ENCODE data around the gene SMIM26. TPM values are rescaled to one million over a fixed set of nuclear protein-coding genes. Genes with fewer than 3 reads are reported as not detected.

The SMIM26 gene
- total and polyA plus RNA-seq, 9 of the 15 experiments (the other 6 are each of a cell fraction or from before 2014, with no cell fraction given): 46.9 to 186 (median 86.5) TPM

DNA sequence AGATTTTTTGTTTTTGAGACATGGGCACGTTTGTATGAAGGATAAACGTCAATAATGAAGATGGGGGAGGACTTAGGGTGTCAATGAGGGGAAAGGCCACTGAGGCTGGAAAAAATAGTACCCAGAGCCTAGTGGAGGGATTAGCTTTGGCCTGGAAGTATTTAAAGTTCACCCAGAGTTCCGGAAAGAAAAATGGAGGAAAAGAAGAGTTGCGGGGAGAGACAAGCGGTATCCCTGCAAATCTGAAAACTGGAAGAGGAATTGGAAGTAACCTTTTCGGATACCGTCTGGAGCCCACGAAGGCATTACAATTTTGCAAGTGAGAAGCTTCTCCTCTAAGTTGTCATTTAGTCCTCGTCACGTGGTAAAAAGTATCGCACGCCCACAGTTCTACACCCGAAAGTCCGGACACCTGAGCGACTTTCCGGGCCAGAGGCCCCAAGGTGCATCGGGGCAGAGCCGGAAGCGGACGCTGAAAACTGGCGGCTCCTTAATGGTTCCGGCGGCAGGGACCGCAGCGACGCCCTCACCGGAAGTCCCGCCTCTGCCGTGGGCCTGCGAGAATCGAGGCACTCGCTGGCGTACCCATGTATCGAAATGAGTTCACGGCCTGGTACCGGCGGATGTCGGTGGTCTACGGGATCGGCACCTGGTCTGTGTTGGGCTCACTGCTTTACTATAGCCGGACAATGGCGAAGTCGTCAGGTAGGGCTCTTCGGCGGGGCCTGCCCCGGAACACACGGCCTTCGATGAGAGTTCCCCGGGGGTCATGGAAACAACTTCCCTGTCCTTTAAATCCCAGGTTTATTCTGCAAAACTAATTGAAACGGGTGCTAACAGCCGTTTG is at the start of gene SMIM26 (continued):
- TF ChIP-seq, protein P1, sequence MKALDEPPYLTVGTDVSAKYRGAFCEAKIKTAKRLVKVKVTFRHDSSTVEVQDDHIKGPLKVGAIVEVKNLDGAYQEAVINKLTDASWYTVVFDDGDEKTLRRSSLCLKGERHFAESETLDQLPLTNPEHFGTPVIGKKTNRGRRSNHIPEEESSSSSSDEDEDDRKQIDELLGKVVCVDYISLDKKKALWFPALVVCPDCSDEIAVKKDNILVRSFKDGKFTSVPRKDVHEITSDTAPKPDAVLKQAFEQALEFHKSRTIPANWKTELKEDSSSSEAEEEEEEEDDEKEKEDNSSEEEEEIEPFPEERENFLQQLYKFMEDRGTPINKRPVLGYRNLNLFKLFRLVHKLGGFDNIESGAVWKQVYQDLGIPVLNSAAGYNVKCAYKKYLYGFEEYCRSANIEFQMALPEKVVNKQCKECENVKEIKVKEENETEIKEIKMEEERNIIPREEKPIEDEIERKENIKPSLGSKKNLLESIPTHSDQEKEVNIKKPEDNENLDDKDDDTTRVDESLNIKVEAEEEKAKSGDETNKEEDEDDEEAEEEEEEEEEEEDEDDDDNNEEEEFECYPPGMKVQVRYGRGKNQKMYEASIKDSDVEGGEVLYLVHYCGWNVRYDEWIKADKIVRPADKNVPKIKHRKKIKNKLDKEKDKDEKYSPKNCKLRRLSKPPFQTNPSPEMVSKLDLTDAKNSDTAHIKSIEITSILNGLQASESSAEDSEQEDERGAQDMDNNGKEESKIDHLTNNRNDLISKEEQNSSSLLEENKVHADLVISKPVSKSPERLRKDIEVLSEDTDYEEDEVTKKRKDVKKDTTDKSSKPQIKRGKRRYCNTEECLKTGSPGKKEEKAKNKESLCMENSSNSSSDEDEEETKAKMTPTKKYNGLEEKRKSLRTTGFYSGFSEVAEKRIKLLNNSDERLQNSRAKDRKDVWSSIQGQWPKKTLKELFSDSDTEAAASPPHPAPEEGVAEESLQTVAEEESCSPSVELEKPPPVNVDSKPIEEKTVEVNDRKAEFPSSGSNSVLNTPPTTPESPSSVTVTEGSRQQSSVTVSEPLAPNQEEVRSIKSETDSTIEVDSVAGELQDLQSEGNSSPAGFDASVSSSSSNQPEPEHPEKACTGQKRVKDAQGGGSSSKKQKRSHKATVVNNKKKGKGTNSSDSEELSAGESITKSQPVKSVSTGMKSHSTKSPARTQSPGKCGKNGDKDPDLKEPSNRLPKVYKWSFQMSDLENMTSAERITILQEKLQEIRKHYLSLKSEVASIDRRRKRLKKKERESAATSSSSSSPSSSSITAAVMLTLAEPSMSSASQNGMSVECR (CRISPR knock-in tag; IDR thresholded peaks at IDR 0.05): peak; percentile 29; the same call in 1 of the 2 replicates
- TF ChIP-seq ELF1 (tag; IDR thresholded peaks at IDR 0.05) (peak; percentile 75; the same call in 1 of the 2 replicates), ESRRB (CRISPR knock-in tag; IDR thresholded peaks at IDR 0.05; ENCODE audit: borderline replicate concordance) (no peak), ZNF668 (CRISPR knock-in tag; IDR thresholded peaks at IDR 0.05) (no peak), ZC3H11A (IDR thresholded peaks at IDR 0.05; ENCODE audit: low read depth, low read length) (no peak)
- TF ChIP-seq, protein P2, sequence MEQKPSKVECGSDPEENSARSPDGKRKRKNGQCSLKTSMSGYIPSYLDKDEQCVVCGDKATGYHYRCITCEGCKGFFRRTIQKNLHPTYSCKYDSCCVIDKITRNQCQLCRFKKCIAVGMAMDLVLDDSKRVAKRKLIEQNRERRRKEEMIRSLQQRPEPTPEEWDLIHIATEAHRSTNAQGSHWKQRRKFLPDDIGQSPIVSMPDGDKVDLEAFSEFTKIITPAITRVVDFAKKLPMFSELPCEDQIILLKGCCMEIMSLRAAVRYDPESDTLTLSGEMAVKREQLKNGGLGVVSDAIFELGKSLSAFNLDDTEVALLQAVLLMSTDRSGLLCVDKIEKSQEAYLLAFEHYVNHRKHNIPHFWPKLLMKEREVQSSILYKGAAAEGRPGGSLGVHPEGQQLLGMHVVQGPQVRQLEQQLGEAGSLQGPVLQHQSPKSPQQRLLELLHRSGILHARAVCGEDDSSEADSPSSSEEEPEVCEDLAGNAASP (IDR thresholded peaks at IDR 0.05): no peak
- TF ChIP-seq, protein P3, sequence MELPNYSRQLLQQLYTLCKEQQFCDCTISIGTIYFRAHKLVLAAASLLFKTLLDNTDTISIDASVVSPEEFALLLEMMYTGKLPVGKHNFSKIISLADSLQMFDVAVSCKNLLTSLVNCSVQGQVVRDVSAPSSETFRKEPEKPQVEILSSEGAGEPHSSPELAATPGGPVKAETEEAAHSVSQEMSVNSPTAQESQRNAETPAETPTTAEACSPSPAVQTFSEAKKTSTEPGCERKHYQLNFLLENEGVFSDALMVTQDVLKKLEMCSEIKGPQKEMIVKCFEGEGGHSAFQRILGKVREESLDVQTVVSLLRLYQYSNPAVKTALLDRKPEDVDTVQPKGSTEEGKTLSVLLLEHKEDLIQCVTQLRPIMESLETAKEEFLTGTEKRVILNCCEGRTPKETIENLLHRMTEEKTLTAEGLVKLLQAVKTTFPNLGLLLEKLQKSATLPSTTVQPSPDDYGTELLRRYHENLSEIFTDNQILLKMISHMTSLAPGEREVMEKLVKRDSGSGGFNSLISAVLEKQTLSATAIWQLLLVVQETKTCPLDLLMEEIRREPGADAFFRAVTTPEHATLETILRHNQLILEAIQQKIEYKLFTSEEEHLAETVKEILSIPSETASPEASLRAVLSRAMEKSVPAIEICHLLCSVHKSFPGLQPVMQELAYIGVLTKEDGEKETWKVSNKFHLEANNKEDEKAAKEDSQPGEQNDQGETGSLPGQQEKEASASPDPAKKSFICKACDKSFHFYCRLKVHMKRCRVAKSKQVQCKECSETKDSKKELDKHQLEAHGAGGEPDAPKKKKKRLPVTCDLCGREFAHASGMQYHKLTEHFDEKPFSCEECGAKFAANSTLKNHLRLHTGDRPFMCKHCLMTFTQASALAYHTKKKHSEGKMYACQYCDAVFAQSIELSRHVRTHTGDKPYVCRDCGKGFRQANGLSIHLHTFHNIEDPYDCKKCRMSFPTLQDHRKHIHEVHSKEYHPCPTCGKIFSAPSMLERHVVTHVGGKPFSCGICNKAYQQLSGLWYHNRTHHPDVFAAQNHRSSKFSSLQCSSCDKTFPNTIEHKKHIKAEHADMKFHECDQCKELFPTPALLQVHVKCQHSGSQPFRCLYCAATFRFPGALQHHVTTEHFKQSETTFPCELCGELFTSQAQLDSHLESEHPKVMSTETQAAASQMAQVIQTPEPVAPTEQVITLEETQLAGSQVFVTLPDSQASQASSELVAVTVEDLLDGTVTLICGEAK (IDR thresholded peaks at IDR 0.05): peak; percentile 97
- TF ChIP-seq, protein P3 (CRISPR knock-in tag; IDR thresholded peaks at IDR 0.05): no peak
- TF ChIP-seq, protein P4, sequence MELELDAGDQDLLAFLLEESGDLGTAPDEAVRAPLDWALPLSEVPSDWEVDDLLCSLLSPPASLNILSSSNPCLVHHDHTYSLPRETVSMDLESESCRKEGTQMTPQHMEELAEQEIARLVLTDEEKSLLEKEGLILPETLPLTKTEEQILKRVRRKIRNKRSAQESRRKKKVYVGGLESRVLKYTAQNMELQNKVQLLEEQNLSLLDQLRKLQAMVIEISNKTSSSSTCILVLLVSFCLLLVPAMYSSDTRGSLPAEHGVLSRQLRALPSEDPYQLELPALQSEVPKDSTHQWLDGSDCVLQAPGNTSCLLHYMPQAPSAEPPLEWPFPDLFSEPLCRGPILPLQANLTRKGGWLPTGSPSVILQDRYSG (tag; conservative IDR thresholded peaks at IDR 0.05; ENCODE audit: low read depth): no peak
